ENCODE data around the gene ZNF17.
"Not testable (repeated sequence)": the region's sequence is repeated elsewhere in the genome, so short reads cannot be mapped to it uniquely, and the experiment has no call there.

Gene ZNF17

GRCh38 chr19:57410877-57411671, at the start of gene ZNF17:
Gene ZNF17 (plus strand): TSS chr19:57411161. CDS start chr19:57413616, 2,455 bp downstream.
- peak; percentile 86 to 87 for DNase-seq (ENCODE audit: extremely low read depth in 1 of 2, low read depth in 1 of 2)

- DNase-seq (ENCODE audit: extremely low read depth in 1 of 2, low read depth in 1 of 2), result no peak
Observed at GRCh38 chr19:57362419-57362818, 48.5 kb upstream of the ZNF17 start.

GRCh38 chr19:57362997-57363687, 47.8 kb upstream of the ZNF17 start, which contains the start of the genes TRAPPC2B and ZNF547:
Gene TRAPPC2B (plus strand): TSS chr19:57363551. CDS start chr19:57364834, 1,283 bp downstream.
Gene ZNF547 (plus strand): TSS chr19:57363551. CDS start chr19:57368556, 5,005 bp downstream.
- peak; percentile 91 to 95 for DNase-seq (ENCODE audit: extremely low read depth in 1 of 2, low read depth in 1 of 2)

- DNase-seq (ENCODE audit: extremely low read depth in 1 of 2, low read depth in 1 of 2), result no peak
Observed at GRCh38 chr19:57363688-57364181, 47.2 kb upstream of the ZNF17 start.

- no peak for DNase-seq (ENCODE audit: extremely low read depth in 1 of 2, low read depth in 1 of 2)
Observed at GRCh38 chr19:57366776-57367175, 44.2 kb upstream of the ZNF17 start.

- DNase-seq (ENCODE audit: extremely low read depth in 1 of 2, low read depth in 1 of 2), result no peak
Observed at GRCh38 chr19:57374179-57374578, 36.8 kb upstream of the ZNF17 start.

- DNase-seq (ENCODE audit: extremely low read depth in 1 of 2, low read depth in 1 of 2), result not testable (repeated sequence)
Observed at GRCh38 chr19:57374647-57375046, 36.3 kb upstream of the ZNF17 start.

GRCh38 chr19:57376151-57376550, 34.8 kb upstream of the ZNF17 start:
- no peak for DNase-seq (ENCODE audit: extremely low read depth in 1 of 2, low read depth in 1 of 2)

- no peak for DNase-seq (ENCODE audit: extremely low read depth in 1 of 2, low read depth in 1 of 2)
Observed at GRCh38 chr19:57377498-57378146, 33.3 kb upstream of the ZNF17 start.

- DNase-seq (ENCODE audit: extremely low read depth in 1 of 2, low read depth in 1 of 2), result no peak
Observed at GRCh38 chr19:57380923-57381322, 30.0 kb upstream of the ZNF17 start.

GRCh38 chr19:57382806-57383488, 28.0 kb upstream of the ZNF17 start:
- DNase-seq (ENCODE audit: extremely low read depth in 1 of 2, low read depth in 1 of 2), result no peak

GRCh38 chr19:57389194-57389729, 21.7 kb upstream of the ZNF17 start:
- no peak for DNase-seq (ENCODE audit: extremely low read depth in 1 of 2, low read depth in 1 of 2)

- DNase-seq (ENCODE audit: extremely low read depth in 1 of 2, low read depth in 1 of 2), result peak; percentile 95 to 97
Observed at GRCh38 chr19:57389730-57390598, 21.0 kb upstream of the ZNF17 start, which contains the start of gene ZNF548. Gene ZNF548 (plus strand): TSS chr19:57389854. CDS start chr19:57390100, 246 bp downstream.

GRCh38 chr19:57395710-57396109, 15.3 kb upstream of the ZNF17 start:
- DNase-seq (ENCODE audit: extremely low read depth in 1 of 2, low read depth in 1 of 2), result no peak

GRCh38 chr19:57398868-57399267, 12.1 kb upstream of the ZNF17 start:
- DNase-seq (ENCODE audit: extremely low read depth in 1 of 2, low read depth in 1 of 2), result no peak

- no peak for DNase-seq (ENCODE audit: extremely low read depth in 1 of 2, low read depth in 1 of 2)
Observed at GRCh38 chr19:57403737-57404563, 7.0 kb upstream of the ZNF17 start.

GRCh38 chr19:57406516-57407123, 4.3 kb upstream of the ZNF17 start:
- DNase-seq (ENCODE audit: extremely low read depth in 1 of 2, low read depth in 1 of 2), result peak; percentile 46 to 49

- DNase-seq (ENCODE audit: extremely low read depth in 1 of 2, low read depth in 1 of 2), result no peak
Observed at GRCh38 chr19:57419439-57419838, 8.5 kb downstream of the ZNF17 start.

Measured in activated CD8-positive, alpha-beta memory T cell treated with anti-CD3 and anti-CD28 coated beads for 1 hour (primary cell).